SK-N-SH treated with all-trans-retinoic acid at 6 μM for 48 hours (cell line): ENCODE measurements around the gene BFSP2.

Experiments
- ATAC-seq: fragments of 200-7000 bp; cut with Tn5 transposase; 3 replicates; pipeline ENCODE4 v1.9.1; 2020; ENCODE audit warnings: mild to moderate bottlenecking, moderate library complexity
- ARNTL ChIP-seq: fragments of 450-650 bp; formaldehyde crosslinking; IDR thresholded peaks from 2 replicates; pipeline ENCODE4 v1.5.0; 2020; ENCODE audit warnings: low read depth, mild to moderate bottlenecking, moderate library complexity, borderline replicate concordance
- BACH2 ChIP-seq: fragments of 250-450 bp; sonication (Bioruptor Pico); IDR thresholded peaks from 2 replicates; pipeline ENCODE4 v1.9.0; 2021; ENCODE audit warnings: mild to moderate bottlenecking, borderline replicate concordance
- CSDC2 ChIP-seq: fragments of 250-450 bp; sonication (Bioruptor Pico); IDR thresholded peaks from 2 replicates; pipeline ENCODE4 v1.5.0; 2020; ENCODE audit warnings: mild to moderate bottlenecking, moderate library complexity
- CSRNP3 ChIP-seq: fragments of 250-450 bp; sonication (Bioruptor Pico); IDR thresholded peaks from 2 replicates; pipeline ENCODE4 v1.5.1; 2021; ENCODE audit warnings: mild to moderate bottlenecking, moderate library complexity
- ESRRG ChIP-seq: fragments of 250-450 bp; sonication (Bioruptor Pico); IDR thresholded peaks from 2 replicates; pipeline ENCODE4 v1.6.1; 2021; ENCODE audit warnings: mild to moderate bottlenecking
- GLIS3 ChIP-seq: fragments of 250-450 bp; sonication (Bioruptor Pico); IDR thresholded peaks from 2 replicates; pipeline ENCODE4 v1.5.0; 2020; ENCODE audit warnings: mild to moderate bottlenecking, moderate library complexity
- ISL1 ChIP-seq: fragments of 250-450 bp; sonication (Bioruptor Pico); IDR thresholded peaks from 2 replicates; pipeline ENCODE4 v2.1.2; 2022; ENCODE audit warnings: mild to moderate bottlenecking, moderate library complexity
- OSR1 ChIP-seq: fragments of 250-450 bp; sonication (Bioruptor Pico); IDR thresholded peaks from 2 replicates; pipeline ENCODE4 v1.8.0; 2022; ENCODE audit warnings: moderate library complexity, mild to moderate bottlenecking, inconsistent platforms
- PATZ1 ChIP-seq: fragments of 250-450 bp; sonication (Bioruptor Pico); IDR thresholded peaks from 2 replicates; pipeline ENCODE4 v1.8.0; 2020; ENCODE audit warnings: mild to moderate bottlenecking, moderate library complexity, borderline replicate concordance
- PPARA ChIP-seq: fragments of 250-450 bp; sonication (Bioruptor Pico); IDR thresholded peaks from 2 replicates; pipeline ENCODE4 v1.5.0; 2020; ENCODE audit warnings: mild to moderate bottlenecking, borderline replicate concordance
- SNAI2 ChIP-seq: fragments of 250-450 bp; sonication (Bioruptor Pico); IDR thresholded peaks from 2 replicates; pipeline ENCODE4 v1.5.0; 2020; ENCODE audit warnings: mild to moderate bottlenecking, moderate library complexity
- TCF4 ChIP-seq: fragments of 250-450 bp; sonication (Bioruptor Pico); IDR thresholded peaks from 2 replicates; pipeline ENCODE4 v1.8.0; 2021; ENCODE audit warnings: mild to moderate bottlenecking, moderate library complexity, borderline replicate concordance
- TOX ChIP-seq: fragments of 250-450 bp; sonication (Bioruptor Pico); IDR thresholded peaks from 2 replicates; pipeline ENCODE4 v1.8.0; 2021; ENCODE audit warnings: mild to moderate bottlenecking, moderate library complexity, borderline replicate concordance
- TSHZ2 ChIP-seq: fragments of 250-450 bp; sonication (Bioruptor Pico); IDR thresholded peaks from 2 replicates; pipeline ENCODE4 v1.5.0; 2020; ENCODE audit warnings: mild to moderate bottlenecking, moderate library complexity
- ZC3H10 ChIP-seq: fragments of 250-450 bp; sonication (Bioruptor Pico); IDR thresholded peaks from 2 replicates; pipeline ENCODE4 v1.5.1; 2021; ENCODE audit warnings: mild to moderate bottlenecking, moderate library complexity
- ZFP3 ChIP-seq: fragments of 250-450 bp; sonication (Bioruptor Pico); IDR thresholded peaks from 2 replicates; pipeline ENCODE4 v1.5.0; 2020; ENCODE audit warnings: mild to moderate bottlenecking, moderate library complexity
- ZFP30 ChIP-seq: fragments of 450-650 bp; formaldehyde crosslinking; IDR thresholded peaks from 2 replicates; pipeline ENCODE4 v1.5.0; 2022; ENCODE audit warnings: mild to moderate bottlenecking, moderate library complexity
- ZNF565 ChIP-seq: fragments of 450-650 bp; formaldehyde crosslinking; conservative IDR thresholded peaks from 2 replicates; pipeline ENCODE4 v1.5.0; 2020; ENCODE audit warnings: low read depth, mild to moderate bottlenecking, moderate library complexity
- ZNF70 ChIP-seq: fragments of 450-650 bp; formaldehyde crosslinking; IDR thresholded peaks from 2 replicates; pipeline ENCODE4 v1.5.0; 2020; ENCODE audit warnings: mild to moderate bottlenecking, moderate library complexity
- ZNF8 ChIP-seq: fragments of 450-650 bp; formaldehyde crosslinking; IDR thresholded peaks from 2 replicates; pipeline ENCODE4 v1.5.0; 2020; ENCODE audit warnings: mild to moderate bottlenecking, moderate library complexity
- TF ChIP-seq, protein P1 (sequence below): fragments of 250-450 bp; sonication (Bioruptor Pico); IDR thresholded peaks from 2 replicates; pipeline ENCODE4 v1.5.1; 2020; ENCODE audit warnings: low read depth, mild to moderate bottlenecking, moderate library complexity
- TF ChIP-seq, protein P2 (sequence below): fragments of 250-450 bp; sonication (Bioruptor Pico); IDR thresholded peaks from 2 replicates; pipeline ENCODE4 v1.8.0; 2021; ENCODE audit warnings: low read depth, mild to moderate bottlenecking, moderate library complexity, borderline replicate concordance

BFSP2 gene

GRCh38 chr3:133384331-133385027, 15.4 kb upstream of the BFSP2 start:
- TF ChIP-seq OSR1 (CRISPR knock-in tag) = no peak
- peak; percentile 98 for ATAC-seq

- ATAC-seq = no peak
- TF ChIP-seq ZC3H10 (no peak), ZNF565 (CRISPR knock-in tag) (no peak), TSHZ2 (CRISPR knock-in tag) (no peak), ZNF70 (no peak), CSDC2 (no peak), PPARA (CRISPR knock-in tag) (no peak), ESRRG (CRISPR knock-in tag) (no peak), CSRNP3 (CRISPR knock-in tag) (no peak), OSR1 (CRISPR knock-in tag) (no peak), TCF4 (CRISPR knock-in tag) (no peak), BACH2 (CRISPR knock-in tag) (no peak), ZFP30 (no peak), ZNF8 (CRISPR knock-in tag) (no peak), GLIS3 (CRISPR knock-in tag) (no peak), ISL1 (CRISPR knock-in tag) (no peak), PATZ1 (no peak), SNAI2 (no peak), ZFP3 (CRISPR knock-in tag) (no peak)
- TF ChIP-seq, protein P1, sequence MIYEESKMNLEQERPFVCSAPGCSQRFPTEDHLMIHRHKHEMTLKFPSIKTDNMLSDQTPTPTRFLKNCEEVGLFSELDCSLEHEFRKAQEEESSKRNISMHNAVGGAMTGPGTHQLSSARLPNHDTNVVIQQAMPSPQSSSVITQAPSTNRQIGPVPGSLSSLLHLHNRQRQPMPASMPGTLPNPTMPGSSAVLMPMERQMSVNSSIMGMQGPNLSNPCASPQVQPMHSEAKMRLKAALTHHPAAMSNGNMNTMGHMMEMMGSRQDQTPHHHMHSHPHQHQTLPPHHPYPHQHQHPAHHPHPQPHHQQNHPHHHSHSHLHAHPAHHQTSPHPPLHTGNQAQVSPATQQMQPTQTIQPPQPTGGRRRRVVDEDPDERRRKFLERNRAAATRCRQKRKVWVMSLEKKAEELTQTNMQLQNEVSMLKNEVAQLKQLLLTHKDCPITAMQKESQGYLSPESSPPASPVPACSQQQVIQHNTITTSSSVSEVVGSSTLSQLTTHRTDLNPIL = no peak
Observed at GRCh38 chr3:133386876-133387275, 13.0 kb upstream of the BFSP2 start.

DNA sequence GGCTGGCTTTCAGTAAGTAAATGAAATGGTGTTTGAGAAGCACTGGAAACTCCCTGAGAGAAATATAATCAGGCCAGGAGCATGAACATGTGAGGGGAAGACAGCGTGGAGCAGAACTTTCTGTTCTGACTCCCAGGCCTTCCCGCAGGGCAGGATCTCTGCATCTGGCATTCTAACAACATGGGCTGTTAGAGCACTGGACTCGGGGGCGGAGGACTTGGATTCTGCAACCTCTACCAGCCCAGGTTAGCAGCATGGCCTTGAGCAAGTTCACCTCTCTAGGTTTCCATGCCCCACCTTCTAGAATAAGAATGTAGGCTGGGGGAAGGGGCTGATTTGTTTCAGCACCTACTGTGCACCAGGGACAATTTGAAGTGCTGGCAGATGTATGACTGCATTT, 12.5 kb upstream of the BFSP2 start:
- ATAC-seq = no peak
- TF ChIP-seq TOX (no peak), GLIS3 (CRISPR knock-in tag) (no peak), ZNF70 (no peak), ZFP3 (CRISPR knock-in tag) (no peak), SNAI2 (no peak), ZNF565 (CRISPR knock-in tag) (no peak), ZNF8 (CRISPR knock-in tag) (no peak), ZC3H10 (no peak), ARNTL (CRISPR knock-in tag) (no peak), ISL1 (CRISPR knock-in tag) (no peak), PPARA (CRISPR knock-in tag) (no peak), PATZ1 (no peak), ESRRG (CRISPR knock-in tag) (no peak), TSHZ2 (CRISPR knock-in tag) (no peak)
- TF ChIP-seq, protein P2, sequence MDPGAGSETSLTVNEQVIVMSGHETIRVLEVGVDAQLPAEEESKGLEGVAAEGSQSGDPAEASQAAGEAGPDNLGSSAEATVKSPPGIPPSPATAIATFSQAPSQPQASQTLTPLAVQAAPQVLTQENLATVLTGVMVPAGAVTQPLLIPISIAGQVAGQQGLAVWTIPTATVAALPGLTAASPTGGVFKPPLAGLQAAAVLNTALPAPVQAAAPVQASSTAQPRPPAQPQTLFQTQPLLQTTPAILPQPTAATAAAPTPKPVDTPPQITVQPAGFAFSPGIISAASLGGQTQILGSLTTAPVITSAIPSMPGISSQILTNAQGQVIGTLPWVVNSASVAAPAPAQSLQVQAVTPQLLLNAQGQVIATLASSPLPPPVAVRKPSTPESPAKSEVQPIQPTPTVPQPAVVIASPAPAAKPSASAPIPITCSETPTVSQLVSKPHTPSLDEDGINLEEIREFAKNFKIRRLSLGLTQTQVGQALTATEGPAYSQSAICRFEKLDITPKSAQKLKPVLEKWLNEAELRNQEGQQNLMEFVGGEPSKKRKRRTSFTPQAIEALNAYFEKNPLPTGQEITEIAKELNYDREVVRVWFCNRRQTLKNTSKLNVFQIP (CRISPR knock-in tag) = no peak
